ENCODE results near the gene OR10V1. TPM values are rescaled to one million over a fixed set of nuclear protein-coding genes. Genes with fewer than 3 reads are reported as not detected.
A peak's percentile ranks its signal among the peaks of the same experiment; 100 is the strongest.

The OR10V1 gene
- total and polyA plus RNA-seq, 2 donors from 2014 or later: not detected

DNA sequence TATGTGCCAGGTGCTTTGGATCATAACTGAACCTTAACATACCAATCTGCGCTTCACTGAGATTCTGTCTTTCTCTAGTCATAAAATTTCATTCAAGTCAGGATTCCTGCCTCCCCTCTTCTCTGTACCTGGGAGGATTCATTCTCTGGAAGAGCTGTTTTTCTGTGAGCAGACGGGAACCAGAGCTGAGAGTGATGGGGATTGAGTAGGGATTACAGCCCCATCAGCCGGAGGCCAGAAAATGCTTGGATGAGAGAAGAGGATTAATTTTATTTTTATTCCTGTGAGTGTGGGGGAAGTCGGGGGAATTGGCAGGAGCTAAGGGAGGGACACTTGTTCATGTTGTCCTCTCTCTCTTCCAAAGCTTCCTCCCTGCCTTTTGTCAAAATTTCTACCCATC, 46.3 kb upstream of the OR10V1 start:
- Histone ChIP-seq H3K9ac (ENCODE audit: low read length in 3 of 3) (no peak overlapping the region), H3K36me3 (ENCODE audit: control insufficient read depth in 2 of 3, insufficient read depth in 3 of 3, low read length in 3 of 3) (peaks cover 0 to 2% (median 0%) of the 10 kb centered on the region in 3 donors), H3K9me3 (ENCODE audit: control insufficient read depth in 2 of 3, insufficient read depth in 1 of 3, low read length in 3 of 3) (no peaks in the 10 kb centered on the region), H3K27ac (ENCODE audit: low read depth in 2 of 2, low read length in 2 of 2) (no peak overlapping the region), H3K4me3 (ENCODE audit: low read length in 3 of 3) (peak overlapping the region in 2 of 3 donors; percentile 7 to 31), H3K27me3 (ENCODE audit: control insufficient read depth, insufficient read depth, low read length) (no peaks in the 10 kb centered on the region), H3K4me1 (ENCODE audit: control insufficient read depth in 2 of 3, insufficient read depth in 2 of 3, low read depth in 1 of 3, low read length in 3 of 3) (peaks cover 0 to 25% (median 15%) of the 10 kb centered on the region in 3 donors)
- DNase-seq (no peak), FAIRE-seq (no peak)
- intact Hi-C loops (cut with DNase I): no loop called here
- no peak for TF ChIP-seq CTCF (IDR thresholded peaks at IDR 0.05; ENCODE audit: borderline replicate concordance, extremely low read depth, insufficient read depth)

GRCh38 chr11:59758401-59759037, 44.9 kb upstream of the OR10V1 start:
- Histone ChIP-seq H3K9ac (ENCODE audit: low read length in 3 of 3) (no peak overlapping the region), H3K4me3 (ENCODE audit: low read length in 3 of 3) (peak overlapping the region in 2 of 3 donors; percentile 14 to 95), H3K36me3 (ENCODE audit: control insufficient read depth in 2 of 3, insufficient read depth in 3 of 3, low read length in 3 of 3) (peaks cover 0 to 2% (median 0%) of the 10 kb centered on the region in 3 donors), H3K27me3 (ENCODE audit: control insufficient read depth, insufficient read depth, low read length) (no peaks in the 10 kb centered on the region), H3K9me3 (ENCODE audit: control insufficient read depth in 2 of 3, insufficient read depth in 1 of 3, low read length in 3 of 3) (no peaks in the 10 kb centered on the region), H3K27ac (ENCODE audit: low read depth in 2 of 2, low read length in 2 of 2) (peak overlapping the region in 1 of 2 donors; percentile 14), H3K4me1 (ENCODE audit: control insufficient read depth in 2 of 3, insufficient read depth in 2 of 3, low read depth in 1 of 3, low read length in 3 of 3) (peaks cover 0 to 28% (median 14%) of the 10 kb centered on the region in 3 donors)
- no peak for TF ChIP-seq CTCF (IDR thresholded peaks at IDR 0.05; ENCODE audit: borderline replicate concordance, extremely low read depth, insufficient read depth)
- DNase-seq (no peak), FAIRE-seq (no peak)
- intact Hi-C loops (cut with DNase I): no loop called here

- Histone ChIP-seq H3K9me3 (ENCODE audit: control insufficient read depth in 2 of 3, insufficient read depth in 1 of 3, low read length in 3 of 3) (no peaks in the 10 kb centered on the region), H3K27ac (ENCODE audit: low read depth in 2 of 2, low read length in 2 of 2) (peak overlapping the region; percentile 43 to 96), H3K27me3 (ENCODE audit: control insufficient read depth, insufficient read depth, low read length) (no peaks in the 10 kb centered on the region), H3K36me3 (ENCODE audit: control insufficient read depth in 2 of 3, insufficient read depth in 3 of 3, low read length in 3 of 3) (peaks cover 0 to 2% (median 0%) of the 10 kb centered on the region in 3 donors), H3K4me3 (ENCODE audit: low read length in 3 of 3) (peak overlapping the region in 2 of 3 donors; percentile 66 to 95), H3K9ac (ENCODE audit: low read length in 3 of 3) (peak overlapping the region in 1 of 3 donors; percentile 93), H3K4me1 (ENCODE audit: control insufficient read depth in 2 of 3, insufficient read depth in 2 of 3, low read depth in 1 of 3, low read length in 3 of 3) (peaks cover 0 to 20% (median 14%) of the 10 kb centered on the region in 3 donors)
- FAIRE-seq (no peak), DNase-seq (peak in 1 of 5 donors; percentile 11)
- TF ChIP-seq CTCF (IDR thresholded peaks at IDR 0.05; ENCODE audit: borderline replicate concordance, extremely low read depth, insufficient read depth): no peak
- intact Hi-C loops (cut with DNase I): no loop called here
Observed at GRCh38 chr11:59756845-59757244, 43.2 kb upstream of the OR10V1 start.

Measured in kidney (tissue), 14 donors.